Measurements from ENCODE around the gene OXSR1.
"Not testable (repeated sequence)": the region's sequence is repeated elsewhere in the genome, so short reads cannot be mapped to it uniquely, and the experiment has no call there.

The OXSR1 gene

DNA sequence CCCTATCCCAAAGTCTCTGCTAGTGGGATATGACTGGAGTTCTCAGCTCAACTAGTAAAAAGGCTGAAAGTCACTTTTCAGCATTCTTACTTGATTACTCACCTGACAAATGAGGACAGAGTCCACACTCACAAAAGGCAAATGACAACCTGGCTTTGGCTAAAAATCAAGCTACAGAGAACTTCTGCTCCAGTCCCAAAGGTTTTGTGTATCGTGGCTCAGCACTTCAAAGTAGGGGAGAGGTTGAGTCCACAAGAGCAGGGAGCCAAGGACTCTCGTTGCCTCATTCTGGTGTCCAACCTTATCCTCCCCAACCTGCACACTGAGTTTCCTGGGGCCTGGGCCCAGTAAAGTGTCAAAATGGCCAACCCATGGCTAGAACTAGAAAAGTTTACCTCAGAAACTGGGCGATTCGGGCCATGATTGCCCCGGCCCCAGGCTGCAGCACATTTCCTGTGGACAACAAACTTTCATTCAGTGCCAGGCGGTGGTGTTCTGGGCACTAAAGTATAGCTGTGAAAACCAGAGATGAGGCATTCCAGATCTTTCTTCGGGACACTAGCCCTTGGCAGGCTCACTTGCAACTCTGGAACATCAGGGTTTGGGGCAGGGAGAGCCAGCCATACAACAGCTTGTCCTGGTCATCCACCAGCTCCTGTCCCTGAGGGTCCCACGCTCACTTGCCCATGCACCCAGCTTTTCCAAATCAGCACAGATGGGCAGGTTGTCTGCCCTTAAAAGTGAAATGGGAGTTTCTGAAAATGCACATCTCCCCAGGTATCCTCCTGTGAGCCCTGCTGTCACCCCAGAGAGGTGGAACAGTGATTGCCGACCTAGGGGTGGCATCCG lies 31.6 kb upstream of the OXSR1 start:
- H3K4me2 ChIP-seq (ENCODE audit: insufficient read depth, low read length, poor library complexity, severe bottlenecking), result no peak overlapping the region
- no peak overlapping the region for H2BK15ac ChIP-seq (ENCODE audit: low read length)
- no peak overlapping the region for H2BK5ac ChIP-seq (ENCODE audit: low read length)
- no peaks in the 10 kb centered on the region for H3K27me3 ChIP-seq (ENCODE audit: control insufficient read depth in 3 of 3, insufficient read depth in 3 of 3, low read depth in 1 of 3, low read length in 3 of 3)
- no peak overlapping the region for H3K18ac ChIP-seq (ENCODE audit: low read length)
- H2AK5ac ChIP-seq (ENCODE audit: low read depth, low read length), result no peak overlapping the region
- no peak overlapping the region for H2AFZ ChIP-seq (ENCODE audit: low read length)
- H3K4me1 ChIP-seq (ENCODE audit: control insufficient read depth in 2 of 2, insufficient read depth in 1 of 2, low read depth in 1 of 2, low read length in 2 of 2), result peaks cover 9% of the 10 kb centered on the region in 2 donors
- no peak overlapping the region for H3K4me3 ChIP-seq (ENCODE audit: low read length in 2 of 2)
- H2BK120ac ChIP-seq (ENCODE audit: low read depth, low read length), result no peak overlapping the region
- H2BK12ac ChIP-seq (ENCODE audit: low read length), result no peak overlapping the region
- DNase-seq (ENCODE audit: low spot score), result no peak
- H3K9ac ChIP-seq (ENCODE audit: low read depth, low read length, poor library complexity), result no peak overlapping the region
- H3K27ac ChIP-seq (replicated peaks; ENCODE audit: low read length), result no peak overlapping the region
- H3K4ac ChIP-seq (ENCODE audit: low read length), result no peak overlapping the region
- H3K14ac ChIP-seq (ENCODE audit: low read length), result no peak overlapping the region
- H3K36me3 ChIP-seq (replicated peaks in 1 of 2; ENCODE audit: control insufficient read depth in 2 of 2, insufficient read depth in 2 of 2, low read length in 2 of 2), result peaks cover 26 to 65% of the 10 kb centered on the region in 2 donors
- H3K23ac ChIP-seq (ENCODE audit: low read depth, low read length, poor library complexity), result no peak overlapping the region
- peaks cover under 1% of the 10 kb centered on the region for H3K79me1 ChIP-seq (ENCODE audit: low read depth, low read length)
- no peak overlapping the region for H4K91ac ChIP-seq (ENCODE audit: low read depth, low read length, poor library complexity)
- WGBS, 2 donors (ENCODE audit: extremely low coverage in 2 of 2, insufficient read length in 2 of 2, insufficient replicate concordance in 1 of 2), result no CpG with 5 or more reads among the region's 10 CpGs
- H4K8ac ChIP-seq (ENCODE audit: low read depth, low read length), result no peak overlapping the region
- H3K9me3 ChIP-seq (replicated peaks in 1 of 2; ENCODE audit: control insufficient read depth in 2 of 2, insufficient read depth in 1 of 2, low read depth in 1 of 2, low read length in 2 of 2), result no peaks in the 10 kb centered on the region

GRCh38 chr3:38134517-38135143 lies 30.7 kb upstream of the OXSR1 start:
- not testable (repeated sequence) for H3K9ac ChIP-seq (ENCODE audit: low read depth, low read length, poor library complexity); DNase-seq (ENCODE audit: low spot score); H3K4ac ChIP-seq (ENCODE audit: low read length); H3K79me1 ChIP-seq (ENCODE audit: low read depth, low read length); H2BK120ac ChIP-seq (ENCODE audit: low read depth, low read length); H2BK12ac ChIP-seq (ENCODE audit: low read length); H2AFZ ChIP-seq (ENCODE audit: low read length); H3K27me3 ChIP-seq (ENCODE audit: control insufficient read depth in 3 of 3, insufficient read depth in 3 of 3, low read depth in 1 of 3, low read length in 3 of 3); H4K91ac ChIP-seq (ENCODE audit: low read depth, low read length, poor library complexity); H3K9me3 ChIP-seq (replicated peaks in 1 of 2; ENCODE audit: control insufficient read depth in 2 of 2, insufficient read depth in 1 of 2, low read depth in 1 of 2, low read length in 2 of 2); H2BK15ac ChIP-seq (ENCODE audit: low read length); H3K4me3 ChIP-seq (ENCODE audit: low read length in 2 of 2); H3K4me2 ChIP-seq (ENCODE audit: insufficient read depth, low read length, poor library complexity, severe bottlenecking); H3K18ac ChIP-seq (ENCODE audit: low read length); H2AK5ac ChIP-seq (ENCODE audit: low read depth, low read length); H3K23ac ChIP-seq (ENCODE audit: low read depth, low read length, poor library complexity); H4K8ac ChIP-seq (ENCODE audit: low read depth, low read length); H3K14ac ChIP-seq (ENCODE audit: low read length); H3K27ac ChIP-seq (replicated peaks; ENCODE audit: low read length); H2BK5ac ChIP-seq (ENCODE audit: low read length)
- peaks cover 9 to 15% of the 10 kb centered on the region in 2 donors for H3K4me1 ChIP-seq (ENCODE audit: control insufficient read depth in 2 of 2, insufficient read depth in 1 of 2, low read depth in 1 of 2, low read length in 2 of 2)
- H3K36me3 ChIP-seq (replicated peaks in 1 of 2; ENCODE audit: control insufficient read depth in 2 of 2, insufficient read depth in 2 of 2, low read length in 2 of 2), result peaks cover 18 to 56% of the 10 kb centered on the region in 2 donors
- no CpG with 5 or more reads among the region's 10 CpGs for WGBS, 2 donors (ENCODE audit: extremely low coverage in 2 of 2, insufficient read length in 2 of 2, insufficient replicate concordance in 1 of 2)

GRCh38 chr3:38135621-38136277 lies 29.6 kb upstream of the OXSR1 start:
- H3K27ac ChIP-seq (replicated peaks; ENCODE audit: low read length); H2AFZ ChIP-seq (ENCODE audit: low read length); H3K79me1 ChIP-seq (ENCODE audit: low read depth, low read length); H4K91ac ChIP-seq (ENCODE audit: low read depth, low read length, poor library complexity); H3K18ac ChIP-seq (ENCODE audit: low read length); H3K23ac ChIP-seq (ENCODE audit: low read depth, low read length, poor library complexity); H3K4me2 ChIP-seq (ENCODE audit: insufficient read depth, low read length, poor library complexity, severe bottlenecking); DNase-seq (ENCODE audit: low spot score); H3K9ac ChIP-seq (ENCODE audit: low read depth, low read length, poor library complexity); H2BK5ac ChIP-seq (ENCODE audit: low read length); H2BK15ac ChIP-seq (ENCODE audit: low read length); H2BK12ac ChIP-seq (ENCODE audit: low read length); H3K9me3 ChIP-seq (replicated peaks in 1 of 2; ENCODE audit: control insufficient read depth in 2 of 2, insufficient read depth in 1 of 2, low read depth in 1 of 2, low read length in 2 of 2); H2AK5ac ChIP-seq (ENCODE audit: low read depth, low read length); H4K8ac ChIP-seq (ENCODE audit: low read depth, low read length); H2BK120ac ChIP-seq (ENCODE audit: low read depth, low read length); H3K14ac ChIP-seq (ENCODE audit: low read length); H3K4ac ChIP-seq (ENCODE audit: low read length): not testable (repeated sequence)
- WGBS, 2 donors (ENCODE audit: extremely low coverage in 2 of 2, insufficient read length in 2 of 2, insufficient replicate concordance in 1 of 2), result no CpG with 5 or more reads among the region's 10 CpGs
- Histone ChIP-seq H3K27me3 (ENCODE audit: control insufficient read depth in 3 of 3, insufficient read depth in 3 of 3, low read depth in 1 of 3, low read length in 3 of 3) (peaks cover 0 to 19% (median 0%) of the 10 kb centered on the region in 3 experiments), H3K36me3 (replicated peaks in 1 of 2; ENCODE audit: control insufficient read depth in 2 of 2, insufficient read depth in 2 of 2, low read length in 2 of 2) (peaks cover 13 to 45% of the 10 kb centered on the region in 2 donors), H3K4me3 (ENCODE audit: low read length in 2 of 2) (peak overlapping the region in 1 of 2 donors; percentile 68), H3K4me1 (ENCODE audit: control insufficient read depth in 2 of 2, insufficient read depth in 1 of 2, low read depth in 1 of 2, low read length in 2 of 2) (peaks cover 9 to 18% of the 10 kb centered on the region in 2 donors)

DNA sequence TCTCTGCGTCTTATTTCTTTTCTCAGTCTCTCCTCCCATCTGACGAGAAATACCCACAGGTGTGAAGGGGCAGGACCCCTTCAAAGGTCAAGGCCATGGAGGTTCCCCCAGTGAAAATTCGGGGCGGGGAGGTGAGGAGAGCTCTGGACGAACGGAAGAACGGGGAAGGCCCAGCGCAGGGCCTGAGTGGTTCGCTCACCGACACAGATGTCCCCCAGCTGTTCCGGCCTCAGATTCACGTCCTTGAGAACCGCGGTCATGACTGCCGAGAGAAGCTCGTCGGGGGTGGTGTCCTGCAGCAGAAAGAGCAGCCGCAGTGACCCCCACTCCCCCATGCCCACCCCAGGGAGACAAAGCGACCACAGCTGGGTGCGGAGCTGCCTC lies 29.0 kb upstream of the OXSR1 start:
- no peak overlapping the region for H3K4ac ChIP-seq (ENCODE audit: low read length)
- H2BK5ac ChIP-seq (ENCODE audit: low read length), result no peak overlapping the region
- H2BK120ac ChIP-seq (ENCODE audit: low read depth, low read length), result peak overlapping the region; percentile 24
- peaks cover 9 to 18% of the 10 kb centered on the region in 2 donors for H3K4me1 ChIP-seq (ENCODE audit: control insufficient read depth in 2 of 2, insufficient read depth in 1 of 2, low read depth in 1 of 2, low read length in 2 of 2)
- no peak overlapping the region for H2BK15ac ChIP-seq (ENCODE audit: low read length)
- no peak overlapping the region for H2AK5ac ChIP-seq (ENCODE audit: low read depth, low read length)
- H3K18ac ChIP-seq (ENCODE audit: low read length), result peak overlapping the region; percentile 32
- H3K23ac ChIP-seq (ENCODE audit: low read depth, low read length, poor library complexity), result peak overlapping the region; percentile 98
- H3K27me3 ChIP-seq (ENCODE audit: control insufficient read depth in 3 of 3, insufficient read depth in 3 of 3, low read depth in 1 of 3, low read length in 3 of 3), result peaks cover 0 to 26% (median 0%) of the 10 kb centered on the region in 3 experiments
- peak overlapping the region; percentile 95 for H2AFZ ChIP-seq (ENCODE audit: low read length)
- peak overlapping the region; percentile 80 for H3K4me2 ChIP-seq (ENCODE audit: insufficient read depth, low read length, poor library complexity, severe bottlenecking)
- H3K9ac ChIP-seq (ENCODE audit: low read depth, low read length, poor library complexity), result peak overlapping the region; percentile 98
- WGBS, 2 donors (ENCODE audit: extremely low coverage in 2 of 2, insufficient read length in 2 of 2, insufficient replicate concordance in 1 of 2), result no CpG with 5 or more reads among the region's 20 CpGs
- H3K14ac ChIP-seq (ENCODE audit: low read length), result no peak overlapping the region
- no peak overlapping the region for H4K91ac ChIP-seq (ENCODE audit: low read depth, low read length, poor library complexity)
- DNase-seq (ENCODE audit: low spot score), result peak; percentile 27
- peak overlapping the region; percentile 68 to 92 for H3K4me3 ChIP-seq (ENCODE audit: low read length in 2 of 2)
- H3K79me1 ChIP-seq (ENCODE audit: low read depth, low read length), result peaks cover 2% of the 10 kb centered on the region
- H3K27ac ChIP-seq (replicated peaks; ENCODE audit: low read length), result no peak overlapping the region
- peaks cover 12 to 39% of the 10 kb centered on the region in 2 donors for H3K36me3 ChIP-seq (replicated peaks in 1 of 2; ENCODE audit: control insufficient read depth in 2 of 2, insufficient read depth in 2 of 2, low read length in 2 of 2)
- no peak overlapping the region for H2BK12ac ChIP-seq (ENCODE audit: low read length)
- no peaks in the 10 kb centered on the region for H3K9me3 ChIP-seq (replicated peaks in 1 of 2; ENCODE audit: control insufficient read depth in 2 of 2, insufficient read depth in 1 of 2, low read depth in 1 of 2, low read length in 2 of 2)
- H4K8ac ChIP-seq (ENCODE audit: low read depth, low read length), result no peak overlapping the region
